ENCODE results near the gene ADM2.

- no peak for TF ChIP-seq CTCF (IDR thresholded peaks at IDR 0.05)
- no peak for TF ChIP-seq POLR2A (IDR thresholded peaks at IDR 0.05; ENCODE audit: low read depth)
- TF ChIP-seq POLR2AphosphoS5 (IDR thresholded peaks at IDR 0.05) = no peak
- TF ChIP-seq EP300 (IDR thresholded peaks at IDR 0.05) = no peak
These were observed 8.3 kb upstream of the ADM2 start for GRCh38 chr22:50473088-50473487.

All from esophagus muscularis mucosa (tissue), 4 donors.